LNCaP clone FGC (cell line): ENCODE results near the gene PLK3.
"Not testable (repeated sequence)": the region's sequence is repeated elsewhere in the genome, so short reads cannot be mapped to it uniquely, and the experiment has no call there.

Source experiments
- DNase-seq: peaks from one replicate; pipeline ENCODE4 v3.0.0-alpha.2; 2011; ENCODE audit warnings: low read depth
- H3K4me3 ChIP-seq: 2 replicates; pipeline ENCODE4 v1.5.1; 2011; ENCODE audit warnings: mild to moderate bottlenecking, low read depth, low read length, control low read depth
- CTCF ChIP-seq: IDR thresholded peaks from 2 replicates; pipeline ENCODE4 v1.5.1; 2012; ENCODE audit warnings: mild to moderate bottlenecking; ENCODE audit not compliant: control insufficient read depth, insufficient read depth; ENCODE audit errors: extremely low read depth

The PLK3 gene

GRCh38 chr1:44807364-44808062, 7.3 kb downstream of the PLK3 start:
- DNase-seq: peak; percentile 94
- no peak overlapping the region for H3K4me3 ChIP-seq
- no peak for TF ChIP-seq CTCF

GRCh38 chr1:44808063-44808937, 8.1 kb downstream of the PLK3 start, which contains the start of gene BTBD19:
TSS of gene BTBD19 (plus strand) at chr1:44808523. CDS start at chr1:44808821, 298 bp downstream.
- H3K4me3 ChIP-seq: no peak within 1 kb of the TSS
- no peak for DNase-seq
- TF ChIP-seq CTCF: no peak

- H3K4me3 ChIP-seq: no peak overlapping the region
- no peak for TF ChIP-seq CTCF
- no peak for DNase-seq
Observed at GRCh38 chr1:44808938-44809917, 9.1 kb downstream of the PLK3 start.

GRCh38 chr1:44810101-44810761, 10.1 kb downstream of the PLK3 start:
- no peak for TF ChIP-seq CTCF
- peak; percentile 61 for DNase-seq
- H3K4me3 ChIP-seq: no peak overlapping the region

GRCh38 chr1:44810762-44811105, 10.6 kb downstream of the PLK3 start:
- DNase-seq, H3K4me3 ChIP-seq: not testable (repeated sequence)

GRCh38 chr1:44811234-44811633, 11.1 kb downstream of the PLK3 start:
- no peak overlapping the region for H3K4me3 ChIP-seq
- no peak for TF ChIP-seq CTCF
- no peak for DNase-seq
